ENCODE results near the gene OPHN1. TPM values are rescaled to one million over a fixed set of nuclear protein-coding genes. Genes with fewer than 3 reads are reported as not detected.

The OPHN1 gene
- total and polyA plus RNA-seq, 2 donors (not counting 3 experiments of a cell fraction or from before 2014, with no cell fraction given) = 3.9 to 6.7 TPM

DNA sequence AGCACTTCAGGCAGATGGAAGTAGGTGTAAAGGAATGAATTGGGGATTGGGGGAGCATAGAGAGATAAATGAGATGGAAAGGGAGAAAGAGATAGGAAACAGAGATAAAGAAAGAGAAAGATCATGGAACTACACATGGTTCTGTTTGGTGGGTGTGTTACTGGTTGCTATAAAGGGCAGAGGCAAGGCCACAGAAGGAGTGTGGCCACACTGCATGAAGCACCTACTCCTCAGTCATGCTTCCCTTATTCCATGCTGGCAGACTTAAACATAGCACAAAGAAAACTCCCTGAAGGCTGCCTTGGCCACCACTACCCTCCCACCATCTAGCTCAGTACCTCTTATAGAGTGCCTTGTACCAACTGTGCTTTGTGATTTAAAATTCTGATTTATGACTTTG, 56.9 kb downstream of the OPHN1 start:
- TF ChIP-seq FOS (IDR thresholded peaks at IDR 0.05; ENCODE audit: borderline replicate concordance, insufficient read depth, low read length) (no peak), POLR2AphosphoS5 (IDR thresholded peaks at IDR 0.05; ENCODE audit: insufficient read depth, low read depth, low read length) (no peak)
- Histone ChIP-seq H3K79me2 (ENCODE audit: control insufficient read depth, insufficient read depth, low read length) (no peaks in the 10 kb centered on the region), H3K9ac (replicated peaks; ENCODE audit: extremely low read depth, insufficient read depth, low read length) (no peak overlapping the region), H3K4me2 (ENCODE audit: insufficient read depth, low read length) (no peak overlapping the region), H3K9me3 (replicated peaks; ENCODE audit: control insufficient read depth, insufficient read depth, low read length) (no peaks in the 10 kb centered on the region), H2AFZ (ENCODE audit: low read depth, low read length) (no peak overlapping the region), H3K9me1 (replicated peaks; ENCODE audit: control insufficient read depth, extremely low read depth, insufficient read depth, low read length) (no peaks in the 10 kb centered on the region), H3K27ac (ENCODE audit: insufficient read depth, low read depth, low read length) (no peak overlapping the region), H3K4me1 (ENCODE audit: control insufficient read depth, extremely low read depth, insufficient read depth, low read length) (no peaks in the 10 kb centered on the region), H4K20me1 (replicated peaks; ENCODE audit: control insufficient read depth, extremely low read depth, insufficient read depth, low read length) (no peaks in the 10 kb centered on the region), H3K36me3 (ENCODE audit: control insufficient read depth in 2 of 2, extremely low read depth in 1 of 2, insufficient read depth in 2 of 2, low read length in 2 of 2) (no peaks in the 10 kb centered on the region), H3K27me3 (ENCODE audit: control insufficient read depth in 2 of 2, insufficient read depth in 2 of 2, low read length in 2 of 2) (no peaks in the 10 kb centered on the region), H3K4me3 (replicated peaks in 1 of 3; ENCODE audit: insufficient read depth in 1 of 3, low read depth in 1 of 3, low read length in 3 of 3) (no peak overlapping the region)
- BruUV-seq (replicated peaks) = no TSS peak
- intact Hi-C loops (cut with micrococcal nuclease) (no loop called here), dilution Hi-C loops (cut with MboI; ENCODE audit: extremely low pct_ligation_motif_present, low sequenced_read_pairs) (no loop called here)
- POLR2A ChIA-PET = no interaction called here
- DNase-seq (ENCODE audit: low read depth, low spot score) = no peak
- no peak for FAIRE-seq
- CTCF ChIA-PET = no interaction called here

DNA sequence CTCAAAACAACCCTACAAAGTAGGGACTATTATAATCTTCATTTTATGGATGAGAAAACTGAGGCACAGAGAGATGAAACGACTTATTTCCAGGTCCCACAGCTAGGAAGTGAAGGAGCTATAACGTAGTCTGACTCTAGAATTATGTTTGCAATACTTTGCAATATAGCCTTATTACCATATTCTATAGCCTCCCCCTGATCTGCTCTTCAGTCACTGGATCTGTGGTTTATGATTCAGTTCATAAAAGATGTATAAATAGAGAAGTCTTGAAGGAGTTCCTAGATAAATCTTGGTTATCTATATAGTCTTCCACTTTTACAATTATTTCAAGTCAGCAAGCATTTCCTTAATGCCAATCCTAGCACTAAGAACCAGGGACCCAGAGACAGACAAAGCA, 57.5 kb downstream of the OPHN1 start:
- Histone ChIP-seq H3K9ac (replicated peaks; ENCODE audit: extremely low read depth, insufficient read depth, low read length) (no peak overlapping the region), H3K79me2 (ENCODE audit: control insufficient read depth, insufficient read depth, low read length) (no peaks in the 10 kb centered on the region), H3K27ac (ENCODE audit: insufficient read depth, low read depth, low read length) (no peak overlapping the region), H3K9me1 (replicated peaks; ENCODE audit: control insufficient read depth, extremely low read depth, insufficient read depth, low read length) (no peaks in the 10 kb centered on the region), H4K20me1 (replicated peaks; ENCODE audit: control insufficient read depth, extremely low read depth, insufficient read depth, low read length) (no peaks in the 10 kb centered on the region), H3K27me3 (ENCODE audit: control insufficient read depth in 2 of 2, insufficient read depth in 2 of 2, low read length in 2 of 2) (no peaks in the 10 kb centered on the region), H3K9me3 (replicated peaks; ENCODE audit: control insufficient read depth, insufficient read depth, low read length) (no peaks in the 10 kb centered on the region), H2AFZ (ENCODE audit: low read depth, low read length) (no peak overlapping the region), H3K4me1 (ENCODE audit: control insufficient read depth, extremely low read depth, insufficient read depth, low read length) (no peaks in the 10 kb centered on the region), H3K4me3 (replicated peaks in 1 of 3; ENCODE audit: insufficient read depth in 1 of 3, low read depth in 1 of 3, low read length in 3 of 3) (no peak overlapping the region), H3K4me2 (ENCODE audit: insufficient read depth, low read length) (no peak overlapping the region), H3K36me3 (ENCODE audit: control insufficient read depth in 2 of 2, extremely low read depth in 1 of 2, insufficient read depth in 2 of 2, low read length in 2 of 2) (no peaks in the 10 kb centered on the region)
- dilution Hi-C loops (cut with MboI; ENCODE audit: extremely low pct_ligation_motif_present, low sequenced_read_pairs) (no loop called here), intact Hi-C loops (cut with micrococcal nuclease) (no loop called here)
- ChIA-PET POLR2A (no interaction called here), CTCF (no interaction called here)
- TF ChIP-seq, protein P1, sequence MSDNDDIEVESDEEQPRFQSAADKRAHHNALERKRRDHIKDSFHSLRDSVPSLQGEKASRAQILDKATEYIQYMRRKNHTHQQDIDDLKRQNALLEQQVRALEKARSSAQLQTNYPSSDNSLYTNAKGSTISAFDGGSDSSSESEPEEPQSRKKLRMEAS (IDR thresholded peaks at IDR 0.05; ENCODE audit: insufficient read depth, insufficient read length) = no peak
- TF ChIP-seq EZH2 (IDR thresholded peaks at IDR 0.05; ENCODE audit: borderline replicate concordance, low read depth, low read length, severe bottlenecking) (no peak), MYC (IDR thresholded peaks at IDR 0.05; ENCODE audit: low read depth, low read length) (no peak), POLR2AphosphoS5 (IDR thresholded peaks at IDR 0.05; ENCODE audit: insufficient read depth, low read depth, low read length) (no peak), JUN (IDR thresholded peaks at IDR 0.05; ENCODE audit: borderline replicate concordance, insufficient read depth, insufficient read length, low read depth) (no peak), FOS (IDR thresholded peaks at IDR 0.05; ENCODE audit: borderline replicate concordance, insufficient read depth, low read length) (no peak)
- FAIRE-seq (no peak), DNase-seq (ENCODE audit: low read depth, low spot score) (no peak)
- BruUV-seq (replicated peaks) = no TSS peak

All from endothelial cell of umbilical vein (primary cell).